HG03066 (cell line): Measurements from ENCODE around the gene ATP13A4.
"Not testable (repeated sequence)": the region's sequence is repeated elsewhere in the genome, so short reads cannot be mapped to it uniquely, and the experiment has no call there.

Experiments used
- ATAC-seq: cut with Tn5 transposase; IDR thresholded peaks from one replicate; pipeline ENCODE4 v1.9.1; 2021; ENCODE audit warnings: low read depth; ENCODE audit not compliant: unreplicated experiment

ATP13A4 gene

DNA sequence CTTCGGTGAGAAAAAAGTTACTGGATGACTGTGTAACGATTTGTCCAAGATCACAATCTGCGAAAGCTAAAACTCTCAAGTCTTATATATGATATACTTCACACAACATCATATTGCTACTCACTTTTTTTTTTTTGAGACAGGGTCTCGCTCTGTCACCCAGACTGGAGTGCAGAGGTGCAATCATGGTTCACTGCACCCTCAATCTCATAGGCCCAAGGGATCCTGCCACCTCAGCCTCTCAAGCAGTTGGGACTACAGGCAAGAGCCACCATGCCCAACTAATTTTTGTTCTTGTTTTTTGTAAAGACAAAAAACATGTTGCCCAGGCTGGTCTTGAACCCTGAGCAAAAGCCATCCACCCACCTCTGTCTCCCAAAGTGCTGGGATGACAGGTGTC lies 5.4 kb upstream of the ATP13A4 start:
- ATAC-seq, result no peak

DNA sequence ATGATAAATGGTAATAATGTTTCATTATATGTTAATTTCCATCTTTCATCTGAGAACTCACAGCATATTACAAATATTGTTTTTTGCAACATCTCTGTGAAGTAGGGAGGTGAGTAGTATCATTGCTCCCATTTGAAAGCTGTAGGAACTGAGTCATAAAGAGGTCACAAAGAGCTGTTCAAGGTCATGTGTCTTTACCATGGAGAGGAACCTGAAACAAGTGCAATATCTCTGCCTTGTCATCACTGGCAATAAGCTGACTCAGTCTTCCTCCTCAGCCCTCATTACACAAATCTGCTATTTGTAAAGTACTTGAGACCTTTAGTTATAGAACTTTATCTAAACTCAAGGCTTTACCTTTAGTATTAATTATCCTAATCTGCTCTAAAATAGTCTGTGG lies 4.4 kb upstream of the ATP13A4 start:
- no peak for ATAC-seq

DNA sequence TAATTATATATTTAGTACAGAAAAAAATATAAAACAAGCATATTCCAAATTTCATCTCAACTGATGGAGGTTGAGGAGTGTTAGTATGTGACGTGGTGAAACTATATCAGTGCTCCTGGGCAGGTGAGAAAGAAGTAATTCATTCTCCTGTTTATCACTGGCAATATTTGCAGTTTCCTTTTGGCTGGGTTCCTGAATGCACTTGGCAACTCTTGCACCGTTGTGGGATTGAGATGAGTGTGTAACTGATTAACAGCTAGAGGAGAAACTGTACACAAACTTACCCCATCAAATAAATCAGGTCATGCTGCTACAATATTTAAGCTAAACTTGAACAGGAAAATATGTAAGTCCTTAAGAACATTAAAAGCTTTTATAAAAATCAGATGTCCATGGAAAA lies 2.1 kb upstream of the ATP13A4 start:
- ATAC-seq, result no peak

DNA sequence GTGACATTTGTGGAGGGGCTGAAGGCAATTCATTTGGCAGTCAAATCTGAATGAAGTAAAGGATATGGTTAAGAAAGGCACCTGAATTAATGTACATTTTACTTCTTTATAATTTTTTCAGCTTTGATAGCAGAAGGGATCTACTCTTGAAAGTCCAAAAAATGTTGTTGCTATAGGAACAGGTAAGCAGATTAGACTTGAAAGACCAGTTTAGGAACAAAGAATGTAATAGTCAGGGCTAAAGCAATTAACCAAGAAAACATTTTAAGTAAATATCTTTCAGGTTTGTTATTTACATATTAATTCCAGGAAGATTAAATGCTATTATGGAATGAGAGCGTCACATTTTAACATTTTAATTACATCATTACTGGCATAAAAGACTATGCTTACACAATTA lies 1.1 kb downstream of the ATP13A4 start:
- no peak for ATAC-seq

DNA sequence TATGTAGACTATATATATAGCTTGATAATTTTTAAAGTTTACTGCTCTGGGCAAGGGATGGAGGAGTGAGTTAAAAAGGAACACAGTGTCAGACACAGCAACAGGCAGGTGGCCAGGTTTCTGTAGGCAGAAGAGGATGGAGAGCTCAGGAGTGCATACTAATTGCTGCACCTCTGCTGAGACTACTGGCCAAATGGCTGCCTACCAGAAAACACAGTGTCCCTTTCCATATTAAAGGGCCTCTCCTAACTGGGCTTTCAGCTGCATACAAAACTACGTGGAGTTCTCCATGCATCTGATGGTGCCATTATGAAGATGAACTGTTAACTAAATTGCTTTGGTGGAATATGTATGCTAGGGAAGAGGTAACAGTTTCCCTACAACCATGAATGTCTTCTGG lies 1.8 kb downstream of the ATP13A4 start:
- ATAC-seq, result no peak

DNA sequence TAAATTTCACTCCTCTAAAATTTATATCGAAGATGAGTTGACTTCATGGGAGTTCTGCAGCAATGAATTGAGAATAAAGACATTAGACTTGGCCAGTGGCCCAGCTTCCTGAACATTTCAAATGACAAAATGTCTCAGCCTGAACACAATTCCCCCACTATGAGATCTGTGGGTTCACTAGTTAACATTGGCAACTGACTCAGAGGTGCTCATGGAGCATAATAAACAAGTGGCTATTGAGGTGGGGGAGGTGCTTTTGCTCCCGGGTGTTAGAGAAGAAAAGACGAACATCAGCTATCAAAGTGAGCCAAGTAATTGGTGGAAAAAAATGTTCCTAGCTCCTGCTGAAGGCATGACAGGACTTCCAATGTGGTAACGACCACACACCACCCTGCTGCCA lies 6.3 kb downstream of the ATP13A4 start:
- ATAC-seq, result no peak

DNA sequence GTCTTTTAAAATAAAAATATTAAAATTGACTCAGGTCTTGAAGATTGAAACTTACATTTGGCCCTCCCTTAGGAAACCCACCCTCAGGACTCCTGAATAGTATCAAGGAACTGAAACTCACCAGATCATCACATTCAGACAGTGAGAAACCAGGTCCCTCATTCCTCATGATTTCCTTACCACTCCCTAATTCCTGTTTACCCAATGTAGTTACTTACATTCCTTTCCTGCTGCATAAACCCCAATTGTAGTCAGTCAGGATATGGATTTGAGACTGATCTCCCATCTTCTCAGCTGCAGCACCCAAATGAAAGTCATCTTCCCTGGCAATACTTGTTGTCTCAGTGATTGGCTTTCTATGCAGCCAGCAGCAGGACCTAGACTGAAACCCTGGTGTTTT lies 8.6 kb downstream of the ATP13A4 start:
- ATAC-seq, result no peak

DNA sequence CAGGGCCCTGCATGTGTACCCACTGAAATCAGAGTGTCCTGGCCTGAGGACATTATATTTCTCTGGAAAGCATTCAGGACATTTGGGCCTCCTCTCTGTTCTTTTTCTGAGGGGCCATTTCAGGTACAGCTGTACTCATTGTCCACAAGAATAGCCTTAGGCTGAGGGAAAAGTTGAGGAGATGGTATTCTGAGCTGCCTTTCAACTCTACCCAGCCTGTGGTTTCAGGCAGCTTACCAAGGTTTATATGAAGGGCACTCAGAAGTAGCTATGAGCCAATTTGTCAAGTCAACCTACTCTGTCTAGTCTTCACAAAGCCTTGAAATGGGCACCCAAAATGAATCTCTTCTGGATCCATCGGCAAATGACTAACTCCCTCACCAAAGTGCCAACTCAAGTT lies 9.4 kb downstream of the ATP13A4 start:
- no peak for ATAC-seq

DNA sequence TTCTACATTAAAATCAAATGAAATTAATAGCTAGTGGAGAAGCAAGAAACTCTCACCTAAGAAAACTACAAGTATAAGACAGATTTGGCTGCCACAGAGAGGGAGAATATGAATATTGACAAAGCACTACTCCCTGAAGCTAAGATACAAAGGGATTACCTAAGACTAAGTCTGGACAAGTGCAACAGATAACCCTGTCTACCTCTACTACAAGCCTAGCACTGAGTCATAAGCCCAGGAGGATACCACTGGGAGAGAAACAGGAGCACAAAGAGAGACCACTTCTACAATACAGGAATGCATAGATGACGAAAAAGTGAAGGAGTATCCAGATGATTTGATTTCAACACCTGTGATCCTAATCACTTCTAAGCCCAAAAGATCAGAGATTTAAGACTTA lies 10.4 kb downstream of the ATP13A4 start:
- no peak for ATAC-seq

DNA sequence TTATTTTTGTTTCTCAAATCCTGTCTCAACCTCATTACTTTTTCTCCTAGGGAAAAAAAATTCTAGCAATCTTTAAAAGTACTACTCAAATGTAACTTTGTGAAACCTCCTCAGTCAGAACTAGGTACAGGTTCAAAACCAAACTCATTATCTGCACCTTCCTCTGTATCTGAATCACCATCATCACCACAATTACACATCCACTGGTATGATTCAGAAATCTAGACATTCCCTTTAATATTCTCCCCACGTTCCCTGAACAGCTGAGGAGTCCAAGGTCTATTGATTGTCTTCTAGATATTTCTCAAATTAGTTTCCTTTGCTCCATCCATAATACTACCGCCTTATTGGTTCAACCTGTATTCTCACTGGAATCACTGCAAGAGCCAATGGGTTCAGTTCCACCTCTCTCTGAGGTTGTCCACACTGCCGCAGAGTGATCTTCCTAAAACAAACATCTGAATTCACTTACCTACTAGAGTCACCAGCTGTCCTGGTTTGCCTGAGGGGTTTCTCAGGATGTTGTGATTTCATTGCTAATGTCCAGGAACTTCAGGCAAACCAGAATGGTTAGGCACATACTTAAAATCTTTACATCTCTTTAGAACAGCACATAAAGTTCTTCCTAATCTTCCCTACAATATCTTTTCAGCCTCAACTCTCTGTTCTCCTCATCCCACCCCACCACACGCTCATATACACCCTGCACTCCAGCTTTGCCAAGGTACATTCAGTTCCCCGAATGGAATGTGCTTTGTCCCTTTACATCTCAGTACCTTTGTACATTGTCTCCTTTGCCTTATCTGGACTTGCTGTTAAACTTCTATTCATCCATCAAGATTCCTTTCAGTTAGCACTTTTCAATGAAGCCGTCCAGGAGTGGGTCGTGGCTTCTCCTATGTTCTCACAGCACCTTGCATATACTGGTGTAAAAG lies 24.2 kb downstream of the ATP13A4 start:
- ATAC-seq, result no peak

DNA sequence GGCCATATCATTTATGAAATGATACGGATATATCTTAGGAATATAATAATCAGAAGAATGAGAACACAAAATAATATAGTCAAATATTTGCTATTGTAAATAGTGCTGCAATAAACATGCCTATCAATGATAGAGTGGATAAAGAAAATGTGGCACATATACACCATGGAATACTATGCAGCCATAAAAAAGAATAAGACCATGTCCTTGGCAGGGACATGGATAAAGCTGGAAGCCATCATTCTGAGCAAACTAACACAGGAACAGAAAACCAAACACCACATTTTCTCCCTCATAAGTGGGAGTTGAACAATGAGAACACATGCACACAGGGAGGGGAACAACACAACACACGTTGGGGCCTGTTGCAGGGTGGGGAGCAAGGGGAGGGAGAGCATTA lies 28.6 kb downstream of the ATP13A4 start:
- ATAC-seq, result not testable (repeated sequence)

DNA sequence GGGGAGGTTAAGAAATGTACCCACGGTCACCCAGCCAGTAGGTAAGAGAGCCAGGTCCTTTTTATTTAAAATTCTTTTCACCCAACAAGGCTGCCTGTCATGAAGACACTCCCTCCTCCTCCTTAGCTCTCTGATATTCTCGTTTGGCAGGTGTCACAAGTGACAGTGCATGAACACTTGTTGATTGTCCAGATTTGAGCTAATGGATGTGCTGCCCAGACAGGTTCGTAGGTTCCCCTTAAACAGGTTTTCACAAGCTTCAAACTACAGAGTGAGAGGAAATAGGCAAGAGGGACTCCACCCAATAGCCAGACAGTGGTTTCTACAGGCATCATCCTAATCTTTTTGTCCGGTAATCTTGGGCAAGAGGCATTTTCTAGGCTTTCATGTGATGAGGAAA lies 32.2 kb downstream of the ATP13A4 start:
- no peak for ATAC-seq

DNA sequence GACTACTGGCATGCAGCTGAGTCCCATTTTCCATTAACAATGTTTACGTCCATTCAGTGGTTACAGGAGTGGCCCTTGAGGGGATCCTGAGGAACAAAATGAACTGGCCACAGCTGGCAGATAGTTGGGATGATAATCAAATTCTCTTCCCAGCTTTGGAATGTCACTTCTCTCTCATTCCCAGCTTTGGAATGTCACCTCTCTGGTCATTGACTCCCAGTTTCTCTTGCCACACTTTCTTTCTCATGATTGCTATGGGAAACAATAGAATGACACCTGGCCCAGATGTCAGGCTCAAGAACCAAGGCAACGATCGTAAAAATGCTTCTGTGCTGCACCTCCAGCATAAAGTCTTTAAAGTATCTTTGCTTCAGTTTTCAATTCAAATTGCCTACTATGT lies 34.0 kb downstream of the ATP13A4 start:
- ATAC-seq, result no peak

DNA sequence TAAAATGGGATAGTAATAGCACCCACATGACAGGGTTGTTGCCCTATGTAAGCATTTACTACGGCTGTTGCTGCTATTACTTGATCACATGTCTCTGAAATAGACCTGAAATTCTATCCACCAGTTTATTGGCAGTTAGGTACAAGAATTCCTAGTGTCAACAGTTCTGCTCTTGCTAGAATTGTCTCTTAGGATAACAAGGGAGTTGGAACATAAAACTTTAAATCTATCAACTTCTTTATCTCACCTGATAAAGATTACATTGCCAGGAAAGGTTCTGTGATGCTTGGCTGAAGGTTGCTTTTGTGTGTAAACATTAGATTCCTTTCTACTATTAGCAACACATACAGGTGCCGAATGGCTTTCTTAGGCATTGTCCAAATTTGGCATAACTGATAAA lies 38.7 kb downstream of the ATP13A4 start:
- no peak for ATAC-seq

DNA sequence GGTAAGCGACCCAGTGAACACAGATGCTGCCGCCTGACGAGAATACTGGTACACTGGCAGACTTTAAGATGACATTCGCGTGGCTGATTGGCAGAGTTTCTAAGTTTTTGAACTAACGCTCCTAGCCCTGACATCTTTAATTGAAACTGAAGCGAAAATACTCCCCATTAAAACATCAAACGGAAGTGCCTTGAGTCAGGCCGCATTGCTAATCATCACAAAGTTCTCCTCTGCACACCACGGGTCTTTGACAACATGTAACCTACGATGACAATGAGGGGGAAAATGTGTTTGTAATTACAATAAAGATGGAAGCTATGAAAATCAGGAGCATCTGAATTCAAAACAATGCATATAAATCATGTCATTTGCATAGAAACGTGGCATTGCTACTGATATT lies 44.5 kb downstream of the ATP13A4 start:
- ATAC-seq, result no peak

DNA sequence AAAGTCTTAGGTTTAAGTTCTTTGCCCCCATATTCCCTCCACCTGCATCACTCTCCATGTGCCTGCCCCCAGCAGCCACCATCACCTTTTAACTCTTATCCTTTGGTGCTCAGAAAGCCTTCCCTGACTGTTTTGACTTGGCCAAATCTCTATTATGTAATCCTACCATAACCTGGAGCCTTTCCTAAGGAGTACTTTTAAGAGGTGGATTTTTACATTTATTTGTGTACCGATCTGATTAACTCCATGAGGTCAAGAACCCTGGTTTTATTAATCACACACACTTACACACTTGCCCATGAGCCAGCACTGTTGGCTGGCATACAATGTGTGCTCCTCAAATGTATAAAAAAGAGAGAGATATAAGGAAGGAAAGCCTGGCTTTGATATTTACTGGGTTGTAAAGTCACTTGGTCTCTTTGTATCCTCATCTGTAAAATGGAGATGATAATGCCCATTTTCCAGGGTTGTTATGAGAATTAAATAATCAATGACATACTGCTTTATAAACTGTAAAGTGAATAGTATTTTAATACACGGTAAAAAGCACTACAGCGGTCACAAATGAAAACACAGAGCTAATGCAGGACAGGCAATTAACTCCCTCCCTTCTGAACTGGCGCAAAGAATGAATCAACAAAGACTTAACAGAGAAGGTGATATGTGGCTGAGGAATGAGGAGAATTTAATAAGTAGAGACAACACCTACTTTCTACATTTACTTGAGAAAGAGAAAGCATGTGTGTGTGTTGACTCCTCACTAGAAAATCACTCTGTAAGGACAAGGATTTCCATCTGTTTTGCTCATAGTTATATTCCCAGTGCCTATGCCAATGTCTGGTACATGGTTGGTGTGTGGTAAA lies 45.4 kb downstream of the ATP13A4 start:
- no peak for ATAC-seq

DNA sequence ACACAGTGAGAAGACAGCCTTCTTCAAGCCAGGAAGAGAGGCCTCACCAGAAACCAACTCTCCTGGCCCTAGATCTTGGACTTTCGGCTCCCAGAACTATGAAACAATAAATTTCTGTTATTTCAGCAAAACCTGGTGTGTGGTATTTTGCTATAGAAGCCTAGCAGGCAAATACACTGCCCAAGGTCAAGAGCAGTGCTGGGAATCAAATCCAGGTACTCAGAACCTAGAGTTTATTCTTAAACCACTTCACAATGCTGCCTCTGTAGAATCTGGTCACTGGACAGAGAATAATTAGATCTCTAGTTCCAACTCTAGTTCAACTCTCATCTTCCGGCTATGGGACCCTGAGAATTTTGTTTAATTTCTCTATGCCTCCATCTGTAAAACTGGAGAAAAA lies 46.6 kb downstream of the ATP13A4 start:
- no peak for ATAC-seq

DNA sequence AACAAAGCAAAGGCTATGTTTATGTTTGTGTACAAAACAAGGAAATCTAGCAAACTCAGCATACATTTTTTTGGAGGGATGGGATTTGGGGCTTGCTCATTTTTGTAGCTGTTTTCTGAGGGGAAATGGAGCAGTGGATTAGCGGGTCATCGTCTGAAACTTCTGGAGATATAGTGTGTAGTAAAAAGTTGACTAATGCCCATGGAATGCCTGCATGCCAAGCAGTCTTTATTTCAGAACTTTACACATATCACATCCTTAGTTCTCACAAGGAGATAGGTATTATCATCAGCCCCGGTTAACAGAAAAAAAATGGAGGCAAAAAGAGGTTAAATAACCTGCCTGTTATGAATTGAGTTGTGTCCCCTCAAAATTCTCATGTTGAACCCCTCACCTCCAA lies 47.1 kb downstream of the ATP13A4 start:
- no peak for ATAC-seq

DNA sequence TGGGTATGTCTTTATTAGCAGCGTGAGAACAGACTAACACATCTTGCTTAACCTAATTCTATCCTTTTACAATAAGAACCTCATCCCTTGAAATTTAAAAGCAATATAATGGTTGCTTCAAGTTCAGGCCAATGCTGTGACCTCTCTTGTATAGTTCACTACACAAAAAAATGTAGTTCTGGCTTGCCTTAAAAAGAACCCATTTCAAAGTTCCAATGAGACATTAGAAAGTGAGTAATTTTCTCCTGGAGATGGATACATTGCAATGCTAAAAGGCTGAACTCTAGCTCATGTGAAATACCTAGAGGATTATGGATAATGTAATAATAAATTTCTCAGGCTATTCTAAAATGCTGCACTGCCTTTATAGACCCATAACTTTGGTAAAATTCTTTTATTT lies 47.8 kb downstream of the ATP13A4 start:
- ATAC-seq, result no peak

DNA sequence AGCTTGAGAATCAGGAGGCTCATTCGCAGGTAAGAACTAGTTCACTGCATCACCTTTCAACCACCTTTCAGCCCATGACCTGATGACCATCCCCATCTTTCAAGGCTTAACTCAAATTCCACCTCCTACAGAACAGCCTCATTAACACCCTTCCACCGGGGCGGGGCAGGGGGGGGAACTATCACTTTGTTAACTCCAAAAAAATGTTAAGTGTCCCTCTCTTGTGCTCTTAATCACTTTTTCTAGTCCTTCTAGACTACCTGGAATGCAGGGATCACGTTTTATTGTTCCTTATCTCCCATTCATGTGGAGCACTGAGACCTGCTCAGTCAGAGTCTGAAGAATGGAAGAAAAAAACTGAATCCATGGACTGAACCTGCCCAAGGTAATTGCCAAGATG lies 51.8 kb downstream of the ATP13A4 start:
- no peak for ATAC-seq

DNA sequence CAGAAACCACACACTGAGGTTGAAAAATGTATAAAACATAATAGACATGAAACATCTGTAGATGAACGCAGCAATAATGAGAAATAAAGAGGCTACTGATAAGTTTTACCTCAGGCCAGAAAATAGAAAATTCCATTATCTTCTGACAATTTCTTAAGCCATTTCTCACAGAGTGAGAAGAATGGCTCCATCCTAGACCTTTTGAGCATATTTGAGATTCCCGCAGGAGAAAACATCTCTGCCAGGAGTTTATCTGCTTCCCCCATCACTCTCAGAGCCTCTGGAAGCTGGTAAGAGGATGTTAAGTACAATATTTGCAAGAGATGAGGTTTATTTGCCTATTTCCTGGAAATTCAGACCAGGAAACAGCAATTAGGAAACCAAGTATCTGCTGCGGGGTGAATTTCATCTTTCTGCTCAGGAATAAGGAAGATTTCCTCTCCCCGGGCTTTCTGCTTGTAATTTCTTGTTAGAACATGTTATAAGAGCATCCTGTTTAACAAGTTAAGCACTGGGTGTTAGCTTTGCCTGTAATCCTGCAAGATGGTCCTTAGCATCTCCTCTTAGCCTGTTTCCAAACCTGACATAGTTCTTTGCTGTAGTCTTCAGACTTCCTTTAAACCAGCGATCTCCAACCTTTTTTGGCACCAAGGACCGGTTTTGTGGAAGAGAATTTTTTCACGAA lies 54.8 kb downstream of the ATP13A4 start:
- no peak for ATAC-seq
